ENCODE data around the gene GNAS. TPM values are rescaled to one million over a fixed set of nuclear protein-coding genes. Genes with fewer than 3 reads are reported as not detected.

The GNAS gene
- total and polyA plus RNA-seq, 12 donors = 614 to 6,333 (median 1,418) TPM

- no peaks in the 10 kb centered on the region for H3K27me3 ChIP-seq
- intact Hi-C loops (cut with DNase I) = loop anchor here in 1 of 2 donors (5.0 kb wide), 1 partner anchor 87 kb away; the partner anchor contains the start of gene NELFCD
- H3K4me3 ChIP-seq = peak overlapping the region in 1 of 4 donors; percentile 78
- no peaks in the 10 kb centered on the region for H3K9me3 ChIP-seq (replicated peaks in 1 of 3)
- no peak for DNase-seq
- WGBS, 4 donors = 17 to 27% (median 23%) methylated on average over 5 of the region's 5 CpGs
- peaks cover 0 to 9% of the 10 kb centered on the region in 2 donors for H3K36me3 ChIP-seq (replicated peaks in 1 of 2)
- TF ChIP-seq CTCF (IDR thresholded peaks at IDR 0.05) = no peak
- no peak for TF ChIP-seq POLR2A (IDR thresholded peaks at IDR 0.05)
- peak overlapping the region in 2 of 5 donors; percentile 36 to 99 for H3K27ac ChIP-seq
- H3K4me1 ChIP-seq (replicated peaks in 1 of 2) = peaks cover 46 to 62% of the 10 kb centered on the region in 2 donors
Measured at GRCh38 chr20:58894652-58895447, 42.3 kb downstream of the GNAS start.

GRCh38 chr20:58895448-58896180 lies 43.1 kb downstream of the GNAS start:
- peak in 1 of 7 donors; percentile 29 for DNase-seq
- peaks cover 0 to 9% of the 10 kb centered on the region in 2 donors for H3K36me3 ChIP-seq (replicated peaks in 1 of 2)
- H3K9me3 ChIP-seq (replicated peaks in 1 of 3) = no peaks in the 10 kb centered on the region
- intact Hi-C loops (cut with DNase I) = loop anchor here in 1 of 2 donors (5.0 kb wide), 1 partner anchor 87 kb away; the partner anchor contains the start of gene NELFCD
- 25 to 36% (median 29%) methylated on average over 12 to 13 of the region's 13 CpGs for WGBS, 4 donors
- H3K4me3 ChIP-seq = peak overlapping the region in 1 of 4 donors; percentile 78
- H3K27ac ChIP-seq = peak overlapping the region in 3 of 5 donors; percentile 8 to 99 (median 36)
- H3K4me1 ChIP-seq (replicated peaks in 1 of 2) = peaks cover 46 to 62% of the 10 kb centered on the region in 2 donors
- no peak for TF ChIP-seq POLR2A (IDR thresholded peaks at IDR 0.05)
- no peak for TF ChIP-seq CTCF (IDR thresholded peaks at IDR 0.05)
- no peaks in the 10 kb centered on the region for H3K27me3 ChIP-seq

DNA sequence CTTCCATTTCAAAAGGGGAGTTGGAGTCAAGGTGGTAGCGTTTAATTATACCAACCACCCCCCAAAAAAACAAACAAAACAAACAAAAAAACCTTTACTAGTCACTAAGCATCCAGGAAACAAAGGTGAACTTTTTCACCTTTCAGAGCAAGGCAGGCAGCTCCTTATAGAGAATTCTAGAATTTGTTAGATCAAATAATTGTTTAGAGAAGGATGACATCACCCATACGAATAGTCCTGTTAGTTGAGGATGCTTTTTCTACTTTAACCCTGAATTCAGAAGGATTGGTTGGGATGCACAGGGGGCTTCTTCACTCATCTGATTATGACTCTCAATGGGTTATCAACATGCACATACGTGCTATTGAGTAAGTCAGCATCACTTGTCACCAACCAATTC lies 44.3 kb downstream of the GNAS start:
- no peaks in the 10 kb centered on the region for H3K27me3 ChIP-seq
- H3K9me3 ChIP-seq (replicated peaks in 1 of 3) = no peaks in the 10 kb centered on the region
- peaks cover 0 to 9% of the 10 kb centered on the region in 2 donors for H3K36me3 ChIP-seq (replicated peaks in 1 of 2)
- TF ChIP-seq POLR2A (IDR thresholded peaks at IDR 0.05) (no peak), CTCF (IDR thresholded peaks at IDR 0.05) (no peak)
- intact Hi-C loops (cut with DNase I) = loop anchor here in 1 of 2 donors (5.0 kb wide), 1 partner anchor 85 kb away; the partner anchor contains the start of gene NELFCD
- peak overlapping the region in 2 of 5 donors; percentile 13 to 99 for H3K27ac ChIP-seq
- 46 to 59% (median 51%) methylated on average over 3 of the region's 3 CpGs for WGBS, 4 donors
- no peak for DNase-seq
- no peak overlapping the region for H3K4me3 ChIP-seq
- peaks cover 46 to 65% of the 10 kb centered on the region in 2 donors for H3K4me1 ChIP-seq (replicated peaks in 1 of 2)

DNA sequence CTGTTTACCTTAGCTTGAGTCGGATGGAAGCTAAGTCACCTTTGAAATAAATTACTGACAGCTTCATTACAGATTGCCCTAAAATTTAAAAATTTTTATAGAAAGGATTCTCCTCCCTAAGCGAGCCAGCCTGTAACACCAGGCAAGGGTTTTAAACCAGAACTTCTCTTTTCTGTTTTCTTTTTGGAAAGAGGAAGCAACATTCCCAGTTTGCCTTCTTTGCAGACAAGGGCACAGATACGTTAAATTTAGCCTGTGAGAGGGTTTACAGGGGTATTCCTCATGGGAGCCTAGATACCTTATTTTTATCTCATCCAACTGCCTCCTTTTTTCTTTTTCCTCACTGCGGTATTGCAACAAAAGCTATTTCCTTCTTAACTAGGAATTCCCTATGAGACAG lies 45.0 kb downstream of the GNAS start:
- TF ChIP-seq CTCF (IDR thresholded peaks at IDR 0.05) = no peak
- TF ChIP-seq POLR2A (IDR thresholded peaks at IDR 0.05) = no peak
- peak overlapping the region in 3 of 5 donors; percentile 17 to 99 (median 45) for H3K27ac ChIP-seq
- no peaks in the 10 kb centered on the region for H3K27me3 ChIP-seq
- 17 to 27% (median 24%) methylated on average over 4 of the region's 4 CpGs for WGBS, 4 donors
- no peaks in the 10 kb centered on the region for H3K9me3 ChIP-seq (replicated peaks in 1 of 3)
- H3K36me3 ChIP-seq (replicated peaks in 1 of 2) = peaks cover 0 to 9% of the 10 kb centered on the region in 2 donors
- H3K4me3 ChIP-seq = peak overlapping the region in 1 of 4 donors; percentile 16
- intact Hi-C loops (cut with DNase I) = loop anchor here in 1 of 2 donors (5.0 kb wide), 1 partner anchor 85 kb away; the partner anchor contains the start of gene NELFCD
- DNase-seq = no peak
- peaks cover 46 to 72% of the 10 kb centered on the region in 2 donors for H3K4me1 ChIP-seq (replicated peaks in 1 of 2)
